Thymus (tissue), 11 donors: ENCODE data around the gene ARHGAP33. TPM values are rescaled to one million over a fixed set of nuclear protein-coding genes. Genes with fewer than 3 reads are reported as not detected.
"Not testable (repeated sequence)": the region's sequence is repeated elsewhere in the genome, so short reads cannot be mapped to it uniquely, and the experiment has no call there.

Source experiments
- DNase-seq, 9 donors: peaks; one replicate each; pipeline ENCODE4 v3.0.0-alpha.2; 2013; ENCODE audit warnings: low spot score in 9 of 9, low read depth in 6 of 9, missing footprints in 1 of 9
- H3K27ac ChIP-seq, 2 donors: one replicate each; pipeline ENCODE4 v1.5.1; 2013; ENCODE audit warnings: control low read depth in 1 of 2, low read depth in 1 of 2, low read length in 1 of 2, mild to moderate bottlenecking in 1 of 2, moderate library complexity in 1 of 2
- H3K27me3 ChIP-seq, 2 donors: one replicate each; pipeline ENCODE4 v1.5.1; 2013; ENCODE audit warnings: low read length in 1 of 2; ENCODE audit not compliant: control insufficient read depth in 2 of 2, insufficient read depth in 1 of 2
- H3K36me3 ChIP-seq, 2 donors: one replicate each; pipeline ENCODE4 v1.5.1; 2013; ENCODE audit warnings: low read length in 1 of 2, mild to moderate bottlenecking in 1 of 2, moderate library complexity in 1 of 2; ENCODE audit not compliant: control insufficient read depth in 2 of 2, insufficient read depth in 2 of 2
- H3K4me1 ChIP-seq, 2 donors: one replicate each; pipeline ENCODE4 v1.5.1; 2013; ENCODE audit warnings: low read length in 2 of 2; ENCODE audit not compliant: control insufficient read depth in 2 of 2, insufficient read depth in 2 of 2
- H3K4me3 ChIP-seq, 2 donors: one replicate each; pipeline ENCODE4 v1.5.1; 2013; ENCODE audit warnings: low read length in 2 of 2, control low read depth in 1 of 2, mild to moderate bottlenecking in 1 of 2
- H3K9me3 ChIP-seq, 2 donors: one replicate each; pipeline ENCODE4 v1.5.1; 2013; ENCODE audit warnings: low read length in 1 of 2, mild to moderate bottlenecking in 1 of 2; ENCODE audit not compliant: control insufficient read depth in 2 of 2, insufficient read depth in 1 of 2
- WGBS: extraction: QIAGEN DNeasy Blood & Tissue Kit; methylation state at CpG from one replicate; pipeline ENCODE4 v1.1.7; 2013; 5-methylcytosine and 5-hydroxymethylcytosine counted together
- polyA plus RNA-seq: library from polyadenylated mRNA; stranded (reverse); fragments of 200-250 nt; gene quantifications from one replicate; pipeline ENCODE4 v1.2.3, GENCODE V29; 2013
- total RNA-seq: library from RNA; stranded (reverse); fragments of 120-200 nt; gene quantifications from one replicate; pipeline ENCODE4 v1.2.4, GENCODE V29; 2013
- donor health status: healthy.

Gene ARHGAP33
- total and polyA plus RNA-seq, 2 donors: 1.5 to 18.6 TPM

- Histone ChIP-seq H3K36me3 (peaks cover 17 to 29% of the 10 kb centered on the region in 2 donors), H3K4me1 (peaks cover 27 to 35% of the 10 kb centered on the region in 2 donors), H3K27ac (no peak overlapping the region), H3K4me3 (no peak overlapping the region), H3K27me3 (peaks cover 20 to 29% of the 10 kb centered on the region in 2 donors), H3K9me3 (peaks cover 0 to 10% of the 10 kb centered on the region in 2 donors)
- 97% methylated on average over 2 of the region's 2 CpGs for WGBS
- no peak for DNase-seq
These were observed 15.7 kb upstream of the ARHGAP33 start for GRCh38 chr19:35759697-35760096.

DNA sequence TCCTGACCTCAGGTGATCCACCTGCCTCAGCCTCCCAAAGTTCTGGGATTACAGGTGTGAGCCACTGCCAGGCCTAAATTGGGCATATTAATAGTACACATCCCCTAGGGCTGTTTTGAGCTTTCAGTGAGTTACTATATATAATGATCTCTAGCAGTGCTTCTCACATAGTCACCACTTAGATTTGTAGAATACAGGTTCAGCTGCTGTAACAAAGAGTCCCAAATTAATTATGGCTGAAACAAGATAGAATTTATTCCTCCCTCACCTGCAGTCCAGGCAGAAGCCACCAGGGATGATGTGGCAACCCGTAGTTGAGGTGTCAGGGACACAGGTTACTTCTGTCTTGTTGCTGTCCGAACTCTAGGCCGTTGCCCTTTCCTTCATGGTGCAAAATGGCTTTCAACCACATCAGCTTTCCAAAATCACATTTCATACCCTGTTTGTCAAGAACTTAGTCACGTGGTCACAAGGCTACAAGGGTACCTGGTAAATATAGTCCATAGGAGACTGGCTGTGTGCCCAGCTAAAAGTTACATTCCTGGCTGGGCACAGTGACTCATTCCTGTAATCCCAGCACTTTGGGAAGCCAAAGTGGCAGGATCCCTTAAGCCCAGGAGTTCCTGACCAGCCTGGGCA is 14.5 kb upstream of the ARHGAP33 start:
- 99% methylated on average over 4 of the region's 4 CpGs for WGBS
- DNase-seq: no peak
- Histone ChIP-seq H3K27me3 (peaks cover 14 to 17% of the 10 kb centered on the region in 2 donors), H3K4me1 (peaks cover 22 to 30% of the 10 kb centered on the region in 2 donors), H3K9me3 (peaks cover 0 to 9% of the 10 kb centered on the region in 2 donors), H3K4me3 (no peak overlapping the region), H3K36me3 (peaks cover 20 to 35% of the 10 kb centered on the region in 2 donors), H3K27ac (no peak overlapping the region)

GRCh38 chr19:35764432-35765315 is 10.7 kb upstream of the ARHGAP33 start:
- Histone ChIP-seq H3K27ac (no peak overlapping the region), H3K9me3 (no peaks in the 10 kb centered on the region), H3K36me3 (peaks cover 26 to 59% of the 10 kb centered on the region in 2 donors), H3K27me3 (no peaks in the 10 kb centered on the region), H3K4me1 (peaks cover 2 to 3% of the 10 kb centered on the region in 2 donors), H3K4me3 (no peak overlapping the region)
- 98% methylated on average over 17 of the region's 17 CpGs for WGBS
- no peak for DNase-seq

DNA sequence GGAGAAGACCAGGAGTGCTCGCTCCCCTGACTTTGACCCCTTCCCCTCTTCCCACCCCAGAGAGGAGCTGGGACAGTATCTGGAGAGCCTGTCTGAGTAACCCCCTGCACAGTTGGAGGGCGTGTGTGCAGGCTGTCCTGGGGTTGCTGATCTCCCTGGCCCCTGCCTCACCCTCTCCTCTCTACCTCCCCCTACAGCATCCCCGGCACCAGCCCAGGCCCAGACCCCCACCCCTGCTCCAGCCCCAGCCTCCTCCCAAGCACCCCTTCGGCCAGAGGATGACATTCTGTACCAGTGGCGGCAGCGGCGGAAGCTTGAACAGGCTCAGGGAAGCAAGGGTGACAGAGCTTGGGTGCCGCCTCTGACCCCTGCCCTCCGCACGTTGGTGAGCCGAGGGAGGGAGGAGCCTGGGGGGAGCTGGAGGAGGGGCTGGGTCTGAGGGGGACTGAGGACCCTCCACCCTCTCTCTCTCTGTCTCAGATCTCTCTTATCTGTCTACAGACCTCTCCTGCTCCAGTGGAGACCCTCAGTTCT is 8.7 kb upstream of the ARHGAP33 start:
- Histone ChIP-seq H3K27ac (no peak overlapping the region), H3K9me3 (no peaks in the 10 kb centered on the region), H3K36me3 (peaks cover 20 to 53% of the 10 kb centered on the region in 2 donors), H3K4me1 (no peaks in the 10 kb centered on the region), H3K4me3 (no peak overlapping the region), H3K27me3 (no peaks in the 10 kb centered on the region)
- 97% methylated on average over 11 of the region's 11 CpGs for WGBS
- DNase-seq: no peak

DNA sequence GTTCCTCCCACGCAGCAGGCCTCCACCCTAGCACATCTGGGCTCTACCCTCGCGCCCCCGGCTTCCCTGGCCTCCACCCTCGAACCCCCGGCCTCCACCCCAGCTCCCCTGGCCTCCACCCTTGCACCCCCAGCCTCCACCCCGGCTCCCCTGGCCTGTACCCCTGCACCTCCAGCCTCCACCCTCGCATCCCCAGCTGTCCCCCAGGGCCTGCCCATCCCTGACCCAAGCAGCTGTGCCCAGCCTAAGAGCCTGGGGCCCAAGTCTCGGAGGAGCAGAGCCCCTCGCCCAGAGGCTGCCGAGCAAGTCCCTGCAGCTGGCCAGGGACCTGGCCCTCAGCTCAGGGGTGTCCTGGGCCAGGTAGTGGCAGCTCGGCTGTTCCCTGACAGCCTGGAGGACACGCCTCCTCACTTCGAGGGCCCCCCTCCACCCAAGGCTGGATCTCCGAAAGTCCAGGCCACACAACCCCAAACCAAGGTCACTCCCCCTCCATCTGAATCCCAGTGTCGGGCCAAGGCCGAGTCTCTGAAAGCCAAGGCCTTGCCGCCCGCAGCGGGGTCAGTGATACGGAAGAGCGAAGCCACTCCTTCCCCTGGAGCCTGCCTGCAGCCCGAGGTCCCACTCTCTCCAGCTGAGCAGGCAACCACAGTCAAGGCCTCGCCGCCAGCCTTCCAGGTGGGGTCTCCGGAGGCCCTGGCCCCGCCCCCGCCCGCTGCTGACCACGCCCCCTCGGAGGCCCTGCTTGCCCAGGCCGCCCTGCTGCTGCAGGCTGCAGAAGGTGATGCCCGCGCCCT is 7.9 kb upstream of the ARHGAP33 start:
- Histone ChIP-seq H3K4me3 (no peak overlapping the region), H3K36me3 (peaks cover 14 to 46% of the 10 kb centered on the region in 2 donors), H3K27me3 (no peaks in the 10 kb centered on the region), H3K9me3 (no peaks in the 10 kb centered on the region), H3K4me1 (no peaks in the 10 kb centered on the region), H3K27ac (no peak overlapping the region)
- WGBS: 91% methylated on average over 34 of the region's 34 CpGs
- no peak for DNase-seq

GRCh38 chr19:35768082-35768421 is 7.3 kb upstream of the ARHGAP33 start:
- H3K9me3 ChIP-seq: no peaks in the 10 kb centered on the region
- DNase-seq: no peak
- no peak overlapping the region for H3K27ac ChIP-seq
- no peaks in the 10 kb centered on the region for H3K4me1 ChIP-seq
- no peaks in the 10 kb centered on the region for H3K27me3 ChIP-seq
- no peak overlapping the region for H3K4me3 ChIP-seq
- WGBS: 95% methylated on average over 15 of the region's 15 CpGs
- peaks cover 14 to 45% of the 10 kb centered on the region in 2 donors for H3K36me3 ChIP-seq

- 98% methylated on average over 5 of the region's 5 CpGs for WGBS
- H3K9me3 ChIP-seq: not testable (repeated sequence)
- H3K4me1 ChIP-seq: peaks cover 7 to 13% of the 10 kb centered on the region in 2 donors
These were observed 3.0 kb upstream of the ARHGAP33 start for GRCh38 chr19:35772362-35772761.

DNA sequence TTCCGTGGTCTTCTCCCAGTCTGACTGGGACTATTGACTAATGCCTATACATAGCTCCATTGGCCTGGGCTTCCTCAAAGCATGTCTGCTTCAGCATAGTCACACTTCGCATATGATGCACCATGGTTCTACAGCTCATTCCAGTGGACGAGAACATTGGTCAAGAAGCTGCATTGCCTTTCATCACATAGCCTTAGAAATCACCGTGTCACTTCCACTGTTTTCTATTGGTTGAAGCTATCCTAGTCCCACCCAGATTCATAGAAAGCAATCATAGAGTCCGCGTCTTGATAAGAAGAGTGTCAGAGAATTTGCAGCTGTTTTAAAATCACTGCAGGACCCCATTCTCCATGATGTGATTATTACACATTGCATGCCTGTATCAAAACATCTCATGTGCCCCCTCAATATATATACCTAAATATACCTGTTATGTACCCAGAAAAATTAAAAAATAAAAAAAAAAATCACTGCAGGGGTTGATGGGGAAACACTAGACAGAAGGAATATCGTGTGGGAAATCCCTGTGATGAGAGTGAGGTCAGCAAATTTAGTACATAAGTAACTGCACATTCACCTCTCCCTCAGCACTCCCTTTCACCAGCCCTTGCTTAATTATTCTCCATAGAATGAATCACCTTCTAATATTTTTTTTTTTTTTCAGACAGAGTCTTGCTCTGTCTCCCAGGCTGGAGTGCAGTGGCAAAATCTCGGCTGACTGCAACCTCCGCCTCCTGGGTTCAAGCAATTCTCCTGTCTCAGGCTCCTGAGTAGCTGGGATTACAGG is 2.2 kb upstream of the ARHGAP33 start:
- no peak for DNase-seq
- peaks cover 7 to 13% of the 10 kb centered on the region in 2 donors for H3K4me1 ChIP-seq
- H3K27me3 ChIP-seq: no peaks in the 10 kb centered on the region
- H3K9me3 ChIP-seq: no peaks in the 10 kb centered on the region
- no peak overlapping the region for H3K4me3 ChIP-seq
- peaks cover 6 to 11% of the 10 kb centered on the region in 2 donors for H3K36me3 ChIP-seq
- WGBS: 83% methylated on average over 9 of the region's 9 CpGs
- H3K27ac ChIP-seq: no peak overlapping the region

More at GRCh38 chr19:35772362-35772761, 3.0 kb upstream of the ARHGAP33 start:
- not testable (repeated sequence) for H3K27me3 ChIP-seq, H3K27ac ChIP-seq, H3K4me3 ChIP-seq, DNase-seq
- peaks cover 4 to 15% of the 10 kb centered on the region in 2 donors for H3K36me3 ChIP-seq
